ENCODE results near the gene METTL22.

METTL22 gene

GRCh38 chr16:8595783-8596182 is 25.7 kb upstream of the METTL22 start:
- DNase-seq, result no peak

- no peak for DNase-seq
Measured at GRCh38 chr16:8596581-8596980, 24.9 kb upstream of the METTL22 start.

- no peak for DNase-seq
Measured at GRCh38 chr16:8600144-8600775, 21.2 kb upstream of the METTL22 start.

GRCh38 chr16:8605554-8605953 is 15.9 kb upstream of the METTL22 start:
- no peak for DNase-seq

GRCh38 chr16:8607214-8607613 is 14.3 kb upstream of the METTL22 start:
- DNase-seq, result no peak

GRCh38 chr16:8611122-8611521 is 10.4 kb upstream of the METTL22 start:
- no peak for DNase-seq

GRCh38 chr16:8611886-8612600 is 9.5 kb upstream of the METTL22 start:
- no peak for DNase-seq

GRCh38 chr16:8614435-8615029 is 7.0 kb upstream of the METTL22 start:
- DNase-seq, result no peak

- DNase-seq, result no peak
Measured at GRCh38 chr16:8619671-8620370, 1.7 kb upstream of the METTL22 start.

- DNase-seq, result no peak
Measured at GRCh38 chr16:8620535-8620934, 963 bp upstream of the METTL22 start.

- DNase-seq, result no peak
Measured at GRCh38 chr16:8621222-8621571, 301 bp upstream of the METTL22 start.

- DNase-seq, result no peak
Measured at GRCh38 chr16:8622315-8622656, 788 bp downstream of the METTL22 start.

- DNase-seq, result no peak
Measured at GRCh38 chr16:8623634-8624033, 2.1 kb downstream of the METTL22 start.

- no peak for DNase-seq
Measured at GRCh38 chr16:8625491-8626087, 4.1 kb downstream of the METTL22 start.

GRCh38 chr16:8626946-8627345 is 5.4 kb downstream of the METTL22 start:
- DNase-seq, result no peak

- DNase-seq, result no peak
Measured at GRCh38 chr16:8627456-8627855, 6.0 kb downstream of the METTL22 start.

- no peak for DNase-seq
Measured at GRCh38 chr16:8628981-8629725, 7.7 kb downstream of the METTL22 start.

GRCh38 chr16:8630255-8630953 is 8.9 kb downstream of the METTL22 start:
- no peak for DNase-seq

GRCh38 chr16:8631373-8631772 is 9.9 kb downstream of the METTL22 start:
- no peak for DNase-seq

GRCh38 chr16:8631818-8632465 is 10.4 kb downstream of the METTL22 start:
- no peak for DNase-seq

- DNase-seq, result no peak
Measured at GRCh38 chr16:8632675-8633182, 11.2 kb downstream of the METTL22 start.

Measured in NCI-H446 treated with DMSO at 0.1 percent for 48 hours (cell line).